K562 (cell line): ENCODE data around the gene RAB6A. TPM values are rescaled to one million over a fixed set of nuclear protein-coding genes. Genes with fewer than 3 reads are reported as not detected.

Experiments used
- ARHGAP35 ChIP-seq: fragments of 450-650 bp; IDR thresholded peaks from 2 replicates; pipeline ENCODE4 v1.6.1; 2018; ENCODE audit not compliant: partially characterized antibody
- BCL6 ChIP-seq: fragments of 250-450 bp; sonication (Bioruptor Pico); IDR thresholded peaks from 2 replicates; pipeline ENCODE4 v1.4.0; 2020
- BDP1 ChIP-seq: IDR thresholded peaks from 3 replicates; pipeline ENCODE4 v1.6.1; 2011; ENCODE audit not compliant: insufficient read length, insufficient read depth
- BMI1 ChIP-seq: fragments of 150-350 bp; IDR thresholded peaks from 2 replicates; pipeline ENCODE4 v1.6.1; 2014; ENCODE audit warnings: low read length
- CXXC5 ChIP-seq: fragments of 250-450 bp; sonication (Bioruptor Pico); IDR thresholded peaks from 2 replicates; pipeline ENCODE4 v1.8.0; 2022; ENCODE audit warnings: inconsistent platforms, mild to moderate bottlenecking, moderate library complexity
- HNRNPLL ChIP-seq: fragments of 200-400 bp; formaldehyde crosslinking; IDR thresholded peaks from 2 replicates; pipeline ENCODE4 v1.6.1; 2017; ENCODE audit warnings: low read length, low read depth, mild to moderate bottlenecking; ENCODE audit not compliant: poor library complexity, severe bottlenecking
- MYNN ChIP-seq, 2 experiments: sonication (generic); formaldehyde crosslinking in 1 of 2; IDR thresholded peaks; 2 replicates each; pipeline versions ENCODE4 v1.5.0 to v1.6.1; 2016 to 2020; ENCODE audit warnings: antibody characterized with exemption in 1 of 2, missing genetic modification reagents in 1 of 2
- PHB ChIP-seq: fragments of 250-450 bp; sonication (Bioruptor Pico); IDR thresholded peaks from 2 replicates; pipeline ENCODE4 v1.5.0; 2021
- SMAD3 ChIP-seq: fragments of 450-650 bp; formaldehyde crosslinking; conservative IDR thresholded peaks from 2 replicates; pipeline ENCODE4 v1.4.0; 2020; ENCODE audit warnings: mild to moderate bottlenecking
- SMC3 ChIP-seq: conservative IDR thresholded peaks from 2 replicates; pipeline ENCODE4 v1.6.1; 2011; ENCODE audit warnings: low read depth, low read length, improper control_type of control experiment; ENCODE audit not compliant: insufficient read depth
- TEAD1 ChIP-seq, 2 experiments: fragments of 450-650 bp in 1 of 2; sonication (generic) in 1 of 2; formaldehyde crosslinking; IDR thresholded peaks; 2 replicates each; pipeline versions ENCODE4 v1.4.0 to v1.8.0; 2020 to 2022; ENCODE audit warnings: mild to moderate bottlenecking in 2 of 2, missing genetic modification reagents in 1 of 2
- TRIM25 ChIP-seq: fragments of 450-650 bp; IDR thresholded peaks from 2 replicates; pipeline ENCODE4 v1.7.0; 2016; ENCODE audit warnings: borderline replicate concordance
- ZNF280B ChIP-seq: fragments of 250-450 bp; sonication (Bioruptor Pico); IDR thresholded peaks from 2 replicates; pipeline ENCODE4 v1.5.1; 2021; ENCODE audit warnings: mild to moderate bottlenecking
- polyA plus RNA-seq, 8 experiments: library from polyadenylated mRNA; depleted of rRNA in 4 of 8; stranded (reverse) in 5 of 8; unstranded in 3 of 8; fragments of >200 nt; fragmentation: Nextera tagmentation in 2 of 8; fragmentation: Illumina TruSeq in 1 of 8; extraction: Ambion mirVana in 2 of 8; extraction: Trizol in 1 of 8; gene quantifications; 2 replicates each; pipeline versions ENCODE4 v1.2.1 to v1.2.3, GENCODE V29; 2011 to 2014; ENCODE audit warnings: inconsistent platforms in 1 of 8, missing spikeins in 1 of 8
- total RNA-seq, 7 experiments: library from RNA; depleted of rRNA in 6 of 7; stranded (reverse); fragments of >200 nt in 6 of 7; fragmentation: Illumina TruSeq in 2 of 7; extraction: Trizol in 2 of 7; gene quantifications; 2 replicates each; pipeline versions ENCODE4 v1.2.1 to v1.2.3, GENCODE V29; 2011 to 2021; ENCODE audit warnings: low replicate concordance in 1 of 7
- TF ChIP-seq, protein P1 (sequence below): fragments of 250-450 bp; sonication (Bioruptor Pico); IDR thresholded peaks from 2 replicates; pipeline ENCODE4 v1.4.0; 2020

RAB6A gene
- total and polyA plus RNA-seq, 9 of the 15 experiments (the other 6 are each of a cell fraction or from before 2014, with no cell fraction given): 14.0 to 95.3 (median 45.4) TPM

DNA sequence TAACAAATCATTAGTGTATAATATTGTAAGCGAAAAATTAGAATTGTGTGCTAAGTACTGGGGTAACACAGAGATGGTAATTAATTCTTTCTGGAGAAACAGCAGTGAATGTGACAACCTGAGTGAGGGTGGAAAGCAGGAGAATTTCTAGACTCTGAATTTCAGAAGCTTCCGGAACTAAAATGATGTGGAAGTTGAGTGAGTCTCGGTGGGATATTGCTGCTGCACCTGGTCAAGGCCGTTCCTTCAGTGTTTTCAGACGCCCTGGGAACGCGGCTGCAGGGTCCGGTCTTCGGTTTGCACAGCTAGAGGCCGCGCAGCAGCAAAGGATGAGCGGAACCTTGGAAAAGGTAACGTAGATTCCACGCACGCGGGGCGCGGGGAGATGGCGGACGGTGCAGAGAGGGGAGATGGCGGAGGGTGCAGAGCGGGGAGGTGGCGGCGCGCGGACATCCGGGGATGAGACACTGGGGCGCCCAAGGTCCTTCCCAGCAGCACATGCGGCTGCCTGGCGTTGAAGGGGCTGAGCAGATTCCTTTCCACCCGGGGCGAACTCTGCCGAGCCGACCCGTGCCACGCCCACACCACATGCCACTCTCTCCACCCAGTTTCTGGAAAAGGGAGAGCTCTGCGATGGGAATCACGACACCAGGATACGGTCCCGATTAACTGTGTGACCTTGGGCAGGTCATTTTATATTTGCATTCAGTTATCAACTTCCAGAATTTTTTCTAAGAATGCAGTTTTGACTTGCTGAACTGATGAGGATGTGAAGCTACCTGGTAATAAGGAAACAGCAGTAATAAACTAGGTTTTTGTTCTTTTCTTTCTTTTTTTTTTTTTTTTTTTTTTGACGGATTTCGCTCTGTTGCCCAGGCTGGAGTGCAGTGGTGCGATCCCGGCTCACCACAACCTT, 27.0 kb upstream of the RAB6A start, which contains the start of gene MRPL48 (continued):
- TF ChIP-seq BMI1 (no peak), MYNN (IDR thresholded peaks at IDR 0.05) (peak; percentile 43; the same call in 1 of the 2 replicates), MYNN (CRISPR knock-in tag; IDR thresholded peaks at IDR 0.05) (no peak), BCL6 (no peak), CXXC5 (CRISPR knock-in tag) (peak; percentile 87), PHB (CRISPR knock-in tag) (no peak), TRIM25 (peak; percentile 30; the same call in 1 of the 2 replicates), SMC3 (no peak), HNRNPLL (peak; percentile 76), SMAD3 (CRISPR knock-in tag) (0 out of 2 replicates have a peak, but pooled peaks have one; percentile 11), BDP1 (no peak), ARHGAP35 (no peak), ZNF280B (CRISPR knock-in tag) (no peak), TEAD1 (CRISPR knock-in tag; IDR thresholded peaks at IDR 0.05) (peak; percentile 23 to 83; a peak in 3 of 4 replicates)
- TF ChIP-seq, protein P1, sequence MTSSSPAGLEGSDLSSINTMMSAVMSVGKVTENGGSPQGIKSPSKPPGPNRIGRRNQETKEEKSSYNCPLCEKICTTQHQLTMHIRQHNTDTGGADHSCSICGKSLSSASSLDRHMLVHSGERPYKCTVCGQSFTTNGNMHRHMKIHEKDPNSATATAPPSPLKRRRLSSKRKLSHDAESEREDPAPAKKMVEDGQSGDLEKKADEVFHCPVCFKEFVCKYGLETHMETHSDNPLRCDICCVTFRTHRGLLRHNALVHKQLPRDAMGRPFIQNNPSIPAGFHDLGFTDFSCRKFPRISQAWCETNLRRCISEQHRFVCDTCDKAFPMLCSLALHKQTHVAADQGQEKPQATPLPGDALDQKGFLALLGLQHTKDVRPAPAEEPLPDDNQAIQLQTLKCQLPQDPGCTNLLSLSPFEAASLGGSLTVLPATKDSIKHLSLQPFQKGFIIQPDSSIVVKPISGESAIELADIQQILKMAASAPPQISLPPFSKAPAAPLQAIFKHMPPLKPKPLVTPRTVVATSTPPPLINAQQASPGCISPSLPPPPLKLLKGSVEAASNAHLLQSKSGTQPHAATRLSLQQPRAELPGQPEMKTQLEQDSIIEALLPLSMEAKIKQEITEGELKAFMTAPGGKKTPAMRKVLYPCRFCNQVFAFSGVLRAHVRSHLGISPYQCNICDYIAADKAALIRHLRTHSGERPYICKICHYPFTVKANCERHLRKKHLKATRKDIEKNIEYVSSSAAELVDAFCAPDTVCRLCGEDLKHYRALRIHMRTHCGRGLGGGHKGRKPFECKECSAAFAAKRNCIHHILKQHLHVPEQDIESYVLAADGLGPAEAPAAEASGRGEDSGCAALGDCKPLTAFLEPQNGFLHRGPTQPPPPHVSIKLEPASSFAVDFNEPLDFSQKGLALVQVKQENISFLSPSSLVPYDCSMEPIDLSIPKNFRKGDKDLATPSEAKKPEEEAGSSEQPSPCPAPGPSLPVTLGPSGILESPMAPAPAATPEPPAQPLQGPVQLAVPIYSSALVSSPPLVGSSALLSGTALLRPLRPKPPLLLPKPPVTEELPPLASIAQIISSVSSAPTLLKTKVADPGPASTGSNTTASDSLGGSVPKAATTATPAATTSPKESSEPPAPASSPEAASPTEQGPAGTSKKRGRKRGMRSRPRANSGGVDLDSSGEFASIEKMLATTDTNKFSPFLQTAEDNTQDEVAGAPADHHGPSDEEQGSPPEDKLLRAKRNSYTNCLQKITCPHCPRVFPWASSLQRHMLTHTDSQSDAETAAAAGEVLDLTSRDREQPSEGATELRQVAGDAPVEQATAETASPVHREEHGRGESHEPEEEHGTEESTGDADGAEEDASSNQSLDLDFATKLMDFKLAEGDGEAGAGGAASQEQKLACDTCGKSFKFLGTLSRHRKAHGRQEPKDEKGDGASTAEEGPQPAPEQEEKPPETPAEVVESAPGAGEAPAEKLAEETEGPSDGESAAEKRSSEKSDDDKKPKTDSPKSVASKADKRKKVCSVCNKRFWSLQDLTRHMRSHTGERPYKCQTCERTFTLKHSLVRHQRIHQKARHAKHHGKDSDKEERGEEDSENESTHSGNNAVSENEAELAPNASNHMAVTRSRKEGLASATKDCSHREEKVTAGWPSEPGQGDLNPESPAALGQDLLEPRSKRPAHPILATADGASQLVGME (CRISPR knock-in tag): peak; percentile 86
